Activated naive CD8-positive, alpha-beta T cell treated with anti-CD3 and anti-CD28 coated beads, Interleukin-2, amount 50 U/mL, for 16 hours (primary cell): Measurements from ENCODE around the gene TNKS2.
"Not testable (repeated sequence)": the region's sequence is repeated elsewhere in the genome, so short reads cannot be mapped to it uniquely, and the experiment has no call there.

Experiments used
- DNase-seq: peaks from one replicate; pipeline ENCODE4 v3.0.0-alpha.2; 2020; ENCODE audit warnings: low read depth, low spot score

Gene TNKS2

DNA sequence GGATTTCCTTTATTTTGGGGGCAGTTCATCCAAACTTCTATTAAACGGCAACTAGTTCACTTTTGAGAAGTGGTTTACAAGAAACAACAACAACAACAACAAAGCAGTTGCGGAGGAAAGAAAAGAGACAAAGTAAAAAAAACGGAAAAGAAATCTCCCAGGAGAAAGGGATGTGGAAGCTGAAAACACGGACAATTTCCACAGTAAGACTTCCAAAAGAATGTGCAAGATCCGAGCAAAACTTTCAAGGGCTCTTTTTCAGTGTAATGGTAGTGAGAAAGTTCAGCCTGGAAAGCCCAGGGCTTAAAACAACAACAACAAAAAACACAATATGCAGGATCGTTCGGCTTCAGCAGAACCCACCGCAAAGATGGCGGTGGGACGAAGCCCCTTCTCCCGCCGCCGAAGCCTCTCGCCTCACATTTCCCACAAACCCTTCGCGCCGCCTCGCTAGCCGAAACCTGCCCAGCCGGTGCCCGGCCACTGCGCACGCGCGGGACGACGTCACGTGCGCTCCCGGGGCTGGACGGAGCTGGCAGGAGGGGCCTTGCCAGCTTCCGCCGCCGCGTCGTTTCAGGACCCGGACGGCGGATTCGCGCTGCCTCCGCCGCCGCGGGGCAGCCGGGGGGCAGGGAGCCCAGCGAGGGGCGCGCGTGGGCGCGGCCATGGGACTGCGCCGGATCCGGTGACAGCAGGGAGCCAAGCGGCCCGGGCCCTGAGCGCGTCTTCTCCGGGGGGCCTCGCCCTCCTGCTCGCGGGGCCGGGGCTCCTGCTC lies at the start of gene TNKS2:
Gene TNKS2 (plus strand): TSS at position 553 of the 775 bp plus-strand sequence. CDS start 265 bp downstream, outside the sequence.
- peak; percentile 80 for DNase-seq

DNA sequence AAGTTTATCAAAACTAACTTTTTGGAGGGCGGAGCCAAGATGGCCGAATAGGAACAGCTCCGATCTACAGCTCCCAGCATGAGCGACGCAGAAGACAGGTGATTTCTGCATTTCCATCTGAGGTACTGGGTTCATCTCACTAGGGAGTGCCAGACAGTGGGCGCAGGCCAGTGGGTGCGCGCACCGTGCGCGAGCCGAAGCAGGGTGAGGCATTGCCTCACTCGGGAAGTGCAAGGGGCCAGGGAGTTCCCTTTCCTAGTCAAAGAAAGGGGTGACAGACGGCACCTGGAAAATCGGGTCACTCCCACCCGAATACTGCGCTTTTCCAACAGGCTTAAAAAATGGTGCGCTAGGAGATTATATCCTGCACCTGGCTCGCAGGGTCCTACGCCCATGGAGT lies 48.6 kb upstream of the TNKS2 start:
- not testable (repeated sequence) for DNase-seq

DNA sequence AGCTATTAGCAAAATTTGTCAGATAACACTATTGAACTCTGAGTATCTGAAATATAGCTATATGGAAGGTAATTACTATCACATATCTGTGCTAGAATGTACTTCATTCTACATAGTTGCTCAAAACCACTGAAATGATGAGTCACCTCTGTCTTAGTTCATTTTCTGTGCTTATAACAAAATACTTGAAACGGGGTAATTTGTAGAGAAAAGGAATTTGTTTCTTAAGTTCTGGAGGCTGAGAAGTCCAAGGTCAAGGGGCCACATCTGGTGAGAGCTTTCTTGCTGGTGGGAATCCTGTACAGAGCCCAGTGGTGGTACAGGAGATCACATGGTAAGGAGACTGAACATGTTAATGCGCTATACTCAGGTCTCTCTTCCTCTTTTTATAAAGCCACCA lies 41.9 kb upstream of the TNKS2 start:
- DNase-seq = no peak

DNA sequence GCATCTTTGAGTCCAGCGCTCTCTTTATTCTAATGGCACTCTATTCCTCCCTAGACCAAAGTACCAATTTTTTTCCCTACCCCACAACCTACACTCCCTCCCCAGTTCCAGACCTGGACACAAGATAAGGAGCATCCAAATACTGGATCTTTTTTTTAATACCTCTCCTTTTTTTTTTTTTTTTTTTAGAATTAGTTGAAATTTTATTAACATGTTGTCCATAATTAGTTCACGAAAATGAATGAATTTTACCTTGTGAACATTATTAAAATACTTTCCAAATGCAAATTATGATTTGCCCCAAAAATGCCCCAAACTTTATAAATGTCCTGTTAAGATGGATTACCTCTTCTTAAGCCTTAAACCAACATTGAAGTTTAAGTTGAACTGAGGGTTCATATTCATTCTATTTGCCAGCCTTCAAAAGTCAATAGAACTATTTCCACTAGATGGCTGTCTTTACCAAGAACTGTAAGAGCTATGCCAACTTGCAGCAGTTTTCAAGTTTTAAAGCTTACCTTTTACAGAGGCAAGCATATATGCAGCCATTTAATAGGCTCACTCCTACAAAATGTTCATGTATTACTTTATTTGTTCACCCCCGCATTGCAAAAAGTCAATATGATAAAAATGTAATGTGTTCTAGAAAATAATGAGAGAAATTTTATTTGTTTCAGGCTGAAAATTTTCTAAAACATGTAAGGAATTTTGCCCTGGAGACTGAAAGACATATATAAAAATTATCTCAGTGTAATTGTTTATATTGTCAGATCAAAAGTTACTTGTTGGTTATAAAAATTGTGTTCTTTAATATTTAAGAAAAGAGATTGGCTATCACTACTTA lies 39.7 kb upstream of the TNKS2 start:
- DNase-seq = no peak

DNA sequence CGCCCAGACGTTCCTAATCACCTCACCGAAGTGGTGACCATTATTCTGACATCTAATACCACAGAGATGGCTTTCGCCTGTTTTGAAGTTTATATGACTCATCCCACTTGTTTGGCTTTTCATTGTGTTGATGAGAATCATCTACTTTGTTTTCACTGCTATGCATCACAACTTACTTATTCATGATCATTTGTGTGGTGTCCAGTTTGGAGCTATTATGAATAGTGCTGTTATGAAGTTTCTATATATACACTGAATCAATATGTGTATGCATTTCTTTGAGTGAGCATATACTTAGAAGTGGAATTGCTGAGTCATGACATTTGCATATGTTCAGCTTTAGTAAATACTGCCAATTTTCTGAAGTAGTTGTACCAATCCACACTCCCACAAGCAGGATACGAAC lies 38.6 kb upstream of the TNKS2 start:
- no peak for DNase-seq

DNA sequence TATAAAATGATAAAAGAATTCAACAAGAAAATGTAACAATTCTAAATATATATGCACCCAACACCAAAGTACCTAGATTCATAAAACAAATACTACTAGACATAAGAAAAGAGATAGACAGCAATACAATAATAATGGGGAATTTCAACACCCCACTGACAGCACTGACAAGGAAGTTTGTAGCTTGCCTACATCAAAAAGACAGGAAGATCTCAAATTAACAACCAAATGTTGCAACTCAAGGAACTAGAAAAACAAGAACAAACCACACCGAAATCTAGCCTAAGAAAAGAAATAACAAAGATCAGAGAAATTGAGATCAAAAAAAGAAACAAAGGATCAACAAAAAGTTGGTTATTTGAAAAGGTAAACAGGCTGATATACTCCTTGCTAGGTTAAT lies 36.5 kb upstream of the TNKS2 start:
- DNase-seq = no peak

DNA sequence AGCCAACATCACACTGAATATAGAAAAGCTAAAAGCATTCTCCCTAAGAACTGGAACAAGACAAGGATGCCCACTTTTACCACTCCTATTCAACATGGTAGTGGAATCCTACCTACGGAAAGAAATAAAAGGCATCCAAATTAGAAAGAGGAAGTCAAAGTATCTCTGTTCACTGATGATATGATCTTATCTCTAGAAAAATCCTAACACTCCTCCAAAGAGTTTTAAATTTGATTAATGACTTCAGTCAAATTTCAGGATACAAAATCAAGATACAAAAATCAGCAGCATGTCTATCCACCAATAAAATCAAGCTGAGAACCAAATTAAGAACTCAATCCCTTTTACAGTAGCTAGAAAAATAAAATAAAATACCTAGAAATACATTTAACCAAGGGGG lies 35.3 kb upstream of the TNKS2 start:
- no peak for DNase-seq

DNA sequence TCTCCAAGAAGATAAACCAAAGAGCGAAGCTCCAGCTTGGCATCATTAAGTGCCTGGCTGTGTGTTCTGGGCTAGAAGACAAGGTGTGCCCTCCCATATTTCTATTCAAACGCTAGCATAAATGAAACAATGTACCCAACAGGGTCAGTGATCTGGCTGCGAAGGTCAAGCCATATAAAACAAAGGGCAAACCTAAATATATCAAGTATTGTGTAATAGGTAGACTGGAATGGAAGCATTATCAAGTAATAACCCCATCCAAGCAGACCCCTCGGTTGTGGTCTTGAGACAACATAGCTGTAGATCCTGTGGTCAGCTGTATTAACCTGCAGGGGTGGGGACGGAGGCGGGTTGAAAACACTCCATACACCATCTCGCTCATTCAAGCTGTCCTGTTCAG lies 31.6 kb upstream of the TNKS2 start:
- DNase-seq = no peak

DNA sequence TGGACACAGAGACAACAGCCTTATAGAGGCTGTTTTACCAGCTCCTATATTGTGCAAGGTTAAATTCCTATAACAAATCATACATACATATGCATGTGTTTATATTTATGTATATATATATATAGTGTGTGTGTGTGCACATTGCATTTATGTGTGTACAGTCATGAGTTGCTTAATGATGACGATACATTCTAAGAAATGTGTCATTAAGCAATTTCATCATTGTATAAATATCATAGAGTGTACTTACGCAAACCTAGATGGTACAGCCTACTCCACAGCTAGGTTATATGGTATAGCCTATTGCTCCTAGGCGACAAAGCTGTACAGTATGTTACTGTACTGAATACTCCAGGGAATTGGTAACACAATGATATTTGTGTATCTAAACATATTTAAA lies 30.1 kb upstream of the TNKS2 start:
- DNase-seq = no peak

DNA sequence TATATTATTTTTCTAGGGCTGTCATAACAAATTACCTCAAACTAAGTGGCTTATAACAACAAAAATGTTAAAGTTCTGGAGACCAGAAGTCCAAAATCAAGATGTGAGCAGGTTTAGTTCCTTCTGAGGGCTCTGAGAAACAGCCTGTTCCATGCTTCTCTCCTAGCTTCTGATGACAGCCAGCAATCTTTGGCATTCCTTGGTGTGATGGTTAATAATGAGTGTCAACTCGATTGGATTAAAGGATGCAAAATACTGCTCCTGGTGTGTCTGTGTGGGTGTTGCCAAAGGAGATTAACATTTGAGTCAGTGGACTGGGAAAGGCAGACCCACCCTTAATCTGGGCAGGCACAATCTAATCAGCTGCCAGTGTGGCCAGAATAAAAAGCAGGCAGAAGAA lies 26.3 kb upstream of the TNKS2 start:
- DNase-seq = no peak

DNA sequence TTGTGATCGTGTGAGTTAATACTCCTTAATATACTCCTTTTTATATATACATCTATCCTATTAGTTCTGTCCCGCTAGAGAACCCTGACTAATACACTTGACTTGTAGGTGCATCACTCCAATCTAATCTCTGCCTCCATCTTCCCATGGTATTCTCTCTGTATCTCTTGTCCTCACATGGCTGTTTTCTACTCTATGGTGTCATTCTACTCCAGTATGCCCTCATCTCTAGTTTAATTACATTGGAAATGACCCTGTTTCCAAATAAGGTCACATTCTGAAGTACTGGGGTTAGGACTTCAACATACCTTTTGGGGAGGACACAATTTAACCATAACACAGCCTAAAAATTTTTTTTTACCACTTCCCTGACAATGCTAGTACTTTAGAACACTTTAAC lies 25.8 kb upstream of the TNKS2 start:
- DNase-seq = no peak

DNA sequence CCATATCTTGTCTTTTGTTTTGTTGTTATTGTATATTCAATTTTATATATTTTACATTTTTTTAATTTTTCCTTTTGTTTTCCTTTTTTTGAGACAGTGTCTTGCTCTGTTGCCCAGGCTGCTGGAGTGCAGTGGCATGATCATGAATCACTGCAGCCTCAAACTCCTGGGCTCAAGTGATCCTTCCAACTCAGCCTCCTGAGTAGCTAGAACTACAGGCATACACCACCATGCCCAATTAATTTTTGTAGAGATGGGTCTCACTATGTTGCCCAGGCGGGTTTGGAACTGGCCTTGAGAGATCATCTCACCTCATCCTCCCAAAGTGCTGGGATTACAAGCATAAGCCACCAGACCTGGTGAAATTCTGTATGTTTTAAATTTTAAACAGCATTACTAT lies 25.4 kb upstream of the TNKS2 start:
- no peak for DNase-seq

DNA sequence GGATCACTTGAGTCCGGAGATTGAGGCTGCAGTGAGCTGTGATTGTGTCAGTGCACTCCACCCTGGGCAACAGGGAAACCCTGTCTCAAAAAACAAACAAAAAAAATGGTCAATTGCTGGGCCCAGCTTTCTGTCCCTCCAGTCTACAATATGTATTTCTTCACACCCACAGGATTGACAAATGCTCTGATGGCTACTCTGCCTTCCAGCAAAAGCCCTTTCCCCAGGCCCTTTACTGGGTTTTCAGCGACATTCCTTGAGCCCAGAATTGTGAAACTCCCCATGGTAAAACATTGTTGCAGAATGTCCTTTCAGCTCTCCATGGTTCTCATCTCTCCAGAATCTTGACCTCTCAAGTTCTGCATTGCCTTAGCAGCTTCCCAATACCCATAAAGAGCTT lies 23.7 kb upstream of the TNKS2 start:
- DNase-seq = no peak

DNA sequence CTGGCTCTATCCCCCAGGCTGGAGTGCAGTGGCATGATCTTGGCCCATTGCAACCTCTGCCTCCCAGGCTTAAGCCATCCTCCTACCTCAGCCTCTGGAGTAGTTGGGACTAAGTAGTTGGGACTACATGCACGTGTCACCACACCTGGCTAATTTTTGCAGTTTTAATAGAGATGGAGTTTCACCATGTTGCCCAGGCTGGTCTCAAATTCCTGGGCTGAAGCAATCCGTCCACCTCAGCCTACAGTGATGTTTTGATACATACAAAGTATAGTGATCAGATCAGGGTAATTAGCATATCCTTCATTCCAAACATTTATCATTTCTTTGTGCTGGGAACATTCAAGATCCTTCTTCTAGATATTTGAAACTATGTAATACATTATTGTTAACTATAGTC lies 22.5 kb upstream of the TNKS2 start:
- DNase-seq = no peak

DNA sequence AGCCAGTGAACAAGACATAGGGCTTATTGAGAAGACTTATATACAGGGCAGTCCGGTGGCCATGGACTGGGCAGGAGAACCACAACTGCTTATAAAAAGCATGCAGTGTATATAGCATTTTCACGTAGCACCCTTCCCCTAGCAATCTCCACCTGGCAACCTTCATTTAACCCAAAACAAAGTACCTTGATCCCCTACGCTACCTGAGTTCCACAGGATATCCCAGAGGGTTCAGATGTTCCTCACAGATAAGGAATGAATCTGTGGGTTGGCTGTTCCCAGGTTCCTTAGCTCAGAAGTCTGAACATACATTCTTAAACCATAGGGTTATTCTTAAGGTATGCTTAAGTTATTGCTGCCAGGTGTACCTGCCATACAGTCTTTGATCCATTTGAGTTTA lies 22.0 kb upstream of the TNKS2 start:
- DNase-seq = no peak

DNA sequence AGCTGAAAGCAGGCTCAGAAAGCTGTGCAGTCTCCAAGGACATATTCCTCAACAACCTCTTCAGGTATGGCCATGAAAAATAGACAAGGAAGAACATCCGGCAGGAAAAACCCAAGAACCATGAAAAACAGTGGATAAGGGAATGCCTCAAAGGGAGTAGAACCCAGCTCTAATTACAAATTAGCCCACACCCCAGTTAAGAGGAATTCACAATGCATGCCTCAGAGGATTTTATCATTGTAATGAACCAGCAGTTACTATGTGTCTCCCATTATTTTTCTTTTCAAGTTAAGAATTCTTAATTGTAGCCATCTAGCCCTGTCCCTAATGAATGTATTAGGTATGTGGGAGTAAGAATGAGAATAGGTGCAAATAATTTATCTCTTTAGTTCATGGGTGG lies 19.7 kb upstream of the TNKS2 start:
- no peak for DNase-seq

DNA sequence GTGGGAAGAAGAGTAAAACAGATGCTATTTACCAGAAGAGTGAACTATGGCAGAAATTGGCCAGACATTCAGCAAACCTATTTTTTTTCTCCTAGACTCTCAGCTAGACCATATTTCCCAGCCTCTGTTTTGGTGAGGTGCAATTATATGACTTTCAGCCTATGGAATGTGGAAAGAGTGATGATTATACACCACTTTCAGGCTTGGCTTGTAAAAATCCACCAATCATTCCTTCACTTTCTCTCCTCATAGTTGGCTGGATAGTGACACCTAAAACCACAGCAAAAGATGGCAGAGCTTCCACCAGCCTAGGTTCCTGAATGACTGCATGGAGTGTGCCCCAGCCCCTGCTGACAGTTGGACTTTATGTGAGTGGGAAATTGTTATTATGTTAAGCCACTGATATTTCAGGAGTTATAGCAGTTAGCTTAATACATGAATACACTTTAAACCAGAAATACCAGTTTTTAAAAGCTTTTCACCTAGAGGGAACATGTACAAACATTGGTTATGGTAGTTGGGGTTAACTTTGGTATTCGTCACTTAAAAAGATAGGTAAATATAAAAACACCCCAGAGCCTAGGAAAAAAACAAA lies 19.1 kb upstream of the TNKS2 start:
- no peak for DNase-seq

DNA sequence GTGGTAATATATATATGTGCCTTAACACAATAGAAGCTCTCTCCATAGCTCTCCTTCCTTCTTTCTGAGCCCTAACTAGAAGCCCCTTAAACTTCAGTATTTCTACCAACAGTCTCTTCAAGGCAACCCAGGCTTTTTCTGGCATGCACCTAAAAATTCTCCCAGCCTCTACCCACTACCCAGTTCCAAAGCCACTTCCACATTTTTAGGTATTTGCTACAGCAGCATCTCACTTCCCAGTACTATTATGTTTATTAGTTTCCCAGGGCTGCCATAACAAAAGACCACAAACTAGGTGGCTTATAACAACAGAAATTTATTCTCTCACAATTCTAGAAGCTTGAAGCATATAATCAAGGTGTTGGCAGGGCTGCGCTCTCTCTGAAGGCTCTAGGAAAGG lies 15.7 kb upstream of the TNKS2 start:
- DNase-seq = no peak

DNA sequence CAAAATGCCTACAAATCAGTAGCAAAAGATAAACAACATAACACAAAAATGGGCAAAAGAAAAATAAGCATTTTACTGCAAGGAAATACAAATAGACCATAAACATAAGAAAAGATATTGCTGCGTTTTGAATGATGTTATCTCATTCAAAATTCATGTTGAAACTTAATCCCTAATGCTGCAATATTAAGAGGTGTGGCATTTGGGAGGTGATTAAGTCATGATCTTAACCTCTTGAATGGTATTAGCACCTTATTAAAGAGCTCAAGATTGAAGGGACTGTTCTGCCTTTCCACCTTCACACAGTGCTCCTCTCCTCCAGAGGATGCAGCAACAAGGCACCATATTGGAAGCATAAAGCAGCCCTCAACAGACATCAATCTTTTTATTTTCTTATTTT lies 12.4 kb upstream of the TNKS2 start:
- no peak for DNase-seq

DNA sequence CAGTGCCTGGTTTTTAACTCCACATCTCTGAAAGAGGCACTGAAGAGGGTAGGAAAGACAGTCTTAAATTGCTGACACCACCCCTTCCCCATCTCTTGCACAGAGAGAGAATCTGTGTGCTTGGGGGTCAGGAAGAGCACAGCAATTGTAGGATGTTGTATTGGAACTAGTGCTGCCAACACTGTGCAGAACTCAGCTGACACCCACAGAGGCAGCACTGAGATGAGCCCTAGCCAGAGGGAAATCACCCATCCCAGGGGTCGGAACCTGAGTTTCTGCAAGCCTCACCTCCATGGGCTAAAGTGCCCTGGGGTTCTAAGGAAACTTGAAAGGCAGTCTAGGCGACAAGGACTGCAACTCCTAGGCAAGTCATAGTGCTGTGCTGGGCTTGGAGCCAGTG lies 11.0 kb upstream of the TNKS2 start:
- DNase-seq = no peak

DNA sequence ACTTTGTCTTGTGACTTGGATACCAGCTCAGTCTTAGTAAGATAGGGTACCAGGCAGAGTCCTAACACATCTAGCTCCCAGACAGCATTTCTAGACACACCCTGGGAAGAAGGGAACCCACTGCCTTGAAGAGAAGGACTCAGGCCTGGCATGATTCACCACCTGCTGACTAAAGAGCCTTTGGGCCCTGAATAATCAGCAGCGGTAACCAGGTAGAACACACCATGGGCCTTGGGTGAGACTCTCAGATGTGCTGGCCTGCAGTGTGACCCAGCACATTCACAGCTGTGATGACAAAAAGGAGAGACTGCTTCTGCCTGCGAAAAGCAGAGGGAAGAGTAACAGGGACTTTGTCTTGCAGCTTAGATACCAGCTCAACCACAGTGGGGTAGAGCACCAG lies 10.4 kb upstream of the TNKS2 start:
- no peak for DNase-seq

DNA sequence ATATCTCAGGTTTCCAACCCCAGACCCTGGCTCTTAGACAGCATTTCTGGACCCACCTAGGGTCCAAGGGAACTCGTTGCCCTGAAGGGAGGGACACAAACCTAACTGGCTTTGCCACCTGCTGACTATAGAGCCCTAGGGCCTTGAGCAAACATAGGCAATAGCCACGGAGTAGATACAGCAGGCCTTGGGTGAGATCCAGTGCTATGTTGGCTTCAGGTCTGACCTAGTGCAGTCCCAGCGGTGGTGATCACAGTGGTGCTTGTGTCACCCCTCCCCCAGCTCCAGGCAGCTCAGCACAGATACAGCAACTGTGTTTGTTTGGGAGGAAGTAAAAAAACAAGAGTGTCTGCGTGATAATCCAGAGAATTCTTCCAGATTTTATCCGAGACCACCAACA lies 9.7 kb upstream of the TNKS2 start:
- no peak for DNase-seq
